COLO668 (cell line): ENCODE measurements around the gene LAMP2.

Experiments
- DNase-seq: peaks from one replicate; lab custom pipeline; 2025; ENCODE audit not compliant: unreplicated experiment; lab: John Stamatoyannopoulos, UW

LAMP2 gene

GRCh38 chrX:120457766-120458180 is 11.3 kb downstream of the LAMP2 start:
- no peak for DNase-seq

GRCh38 chrX:120456973-120457372 is 12.1 kb downstream of the LAMP2 start:
- no peak for DNase-seq

- no peak for DNase-seq
Measured at GRCh38 chrX:120453985-120454384, 15.1 kb downstream of the LAMP2 start.

GRCh38 chrX:120452131-120452530 is 17.0 kb downstream of the LAMP2 start:
- DNase-seq, result no peak

- DNase-seq, result no peak
Measured at GRCh38 chrX:120450163-120450562, 18.9 kb downstream of the LAMP2 start.

GRCh38 chrX:120446498-120446897 is 22.6 kb downstream of the LAMP2 start:
- DNase-seq, result no peak

GRCh38 chrX:120439921-120440320 is 29.2 kb downstream of the LAMP2 start:
- DNase-seq, result no peak

- DNase-seq, result no peak
Measured at GRCh38 chrX:120429776-120430540, 39.1 kb downstream of the LAMP2 start.

GRCh38 chrX:120428309-120428708 is 40.8 kb downstream of the LAMP2 start:
- DNase-seq, result no peak

GRCh38 chrX:120426599-120426998 is 42.5 kb downstream of the LAMP2 start:
- no peak for DNase-seq

GRCh38 chrX:120419463-120419862 is 49.6 kb downstream of the LAMP2 start:
- DNase-seq, result no peak

GRCh38 chrX:120408168-120408567 is 60.9 kb downstream of the LAMP2 start:
- DNase-seq, result no peak

- no peak for DNase-seq
Measured at GRCh38 chrX:120406638-120407037, 62.5 kb downstream of the LAMP2 start.

GRCh38 chrX:120402369-120402768 is 66.7 kb downstream of the LAMP2 start:
- no peak for DNase-seq

- no peak for DNase-seq
Measured at GRCh38 chrX:120401301-120401700, 67.8 kb downstream of the LAMP2 start.

- DNase-seq, result no peak
Measured at GRCh38 chrX:120380699-120381098, 88.4 kb downstream of the LAMP2 start.

- DNase-seq, result no peak
Measured at GRCh38 chrX:120379937-120380681, 89.0 kb downstream of the LAMP2 start.

GRCh38 chrX:120378570-120378969 is 90.5 kb downstream of the LAMP2 start:
- DNase-seq, result no peak
